Activated effector memory CD4-positive, alpha-beta T cell treated with anti-CD3 and anti-CD28 coated beads, Interleukin-2, amount 50 U/mL, for 16 hours (primary cell): ENCODE results near the gene NAPA.

ENCODE experiments used
- DNase-seq: peaks from one replicate; pipeline ENCODE4 v3.0.0-alpha.2; 2020

Gene NAPA

DNA sequence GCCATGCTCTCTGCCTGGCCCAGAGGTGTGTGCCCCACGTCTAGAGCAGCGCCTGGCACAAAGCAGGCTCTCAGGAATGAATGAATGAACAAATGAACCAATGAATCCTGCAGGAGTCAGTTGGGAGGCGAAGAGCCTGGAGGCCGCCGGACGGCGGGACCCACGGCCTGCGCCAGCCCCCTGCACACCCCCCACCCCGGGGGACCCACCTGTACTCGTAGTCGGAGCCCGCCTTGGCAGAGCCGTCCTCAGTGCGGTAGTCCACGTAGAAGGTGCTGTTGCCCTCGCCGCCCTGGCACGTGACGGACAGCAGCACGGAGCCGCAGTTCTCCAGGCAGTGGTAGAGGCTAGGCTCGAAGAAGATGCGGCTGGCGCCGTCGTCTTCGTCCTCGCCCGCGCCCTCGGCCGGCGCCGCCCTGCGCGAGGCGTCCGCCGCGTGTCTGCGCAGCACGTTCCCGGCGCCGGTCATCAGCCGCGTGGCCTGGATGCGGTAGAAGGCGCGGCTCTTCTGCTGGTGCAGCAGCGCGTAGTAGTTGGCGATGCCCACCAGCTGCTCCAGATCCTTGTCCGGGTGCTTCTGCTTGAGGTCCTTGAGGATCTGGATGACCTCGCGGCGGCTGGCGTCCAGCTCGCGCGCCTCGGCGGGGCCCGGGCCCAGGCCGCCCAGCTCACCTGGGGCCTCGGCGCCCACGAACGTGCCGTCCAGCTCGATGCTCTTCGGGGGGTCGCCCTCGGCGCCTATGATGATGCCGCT lies 58.0 kb downstream of the NAPA start:
- no peak for DNase-seq

DNA sequence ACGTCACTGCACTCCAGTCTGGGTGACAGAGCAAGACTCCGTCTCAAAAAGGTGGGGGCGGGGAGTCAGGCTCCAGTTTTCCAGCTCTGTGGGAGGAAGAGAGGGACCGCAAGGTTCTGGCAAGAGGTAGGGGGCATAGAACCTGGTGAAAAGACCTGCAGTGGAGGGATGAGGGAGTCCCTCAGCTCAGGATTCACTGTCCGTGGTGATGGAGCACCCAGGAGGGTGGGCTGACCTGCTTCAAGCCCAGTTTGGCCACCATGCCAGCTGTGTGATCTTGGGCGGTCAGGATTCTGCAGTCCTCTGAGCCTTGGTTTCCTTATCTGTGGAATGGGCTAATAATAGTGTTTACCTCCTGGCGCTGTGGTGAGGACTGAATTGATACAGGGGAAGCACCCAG lies 64.4 kb downstream of the NAPA start:
- no peak for DNase-seq

DNA sequence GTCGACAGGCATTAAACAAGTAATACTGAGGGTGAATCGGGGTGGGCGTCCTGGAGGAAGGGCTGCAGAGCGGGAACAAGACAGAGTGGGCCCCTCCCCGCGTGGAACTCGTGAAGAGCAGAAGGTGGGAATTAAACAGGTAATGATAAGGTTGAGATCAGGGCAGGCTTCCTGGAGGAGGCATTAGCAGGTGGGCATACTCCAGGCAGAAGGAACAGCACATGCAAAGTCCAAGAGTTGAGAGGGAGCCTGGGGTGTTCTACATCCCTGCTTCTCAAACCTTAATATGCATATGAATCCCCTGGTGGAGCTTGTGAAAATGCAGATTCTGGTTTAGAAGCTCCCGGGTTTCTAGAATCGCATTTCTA lies 66.5 kb downstream of the NAPA start:
- DNase-seq = no peak

DNA sequence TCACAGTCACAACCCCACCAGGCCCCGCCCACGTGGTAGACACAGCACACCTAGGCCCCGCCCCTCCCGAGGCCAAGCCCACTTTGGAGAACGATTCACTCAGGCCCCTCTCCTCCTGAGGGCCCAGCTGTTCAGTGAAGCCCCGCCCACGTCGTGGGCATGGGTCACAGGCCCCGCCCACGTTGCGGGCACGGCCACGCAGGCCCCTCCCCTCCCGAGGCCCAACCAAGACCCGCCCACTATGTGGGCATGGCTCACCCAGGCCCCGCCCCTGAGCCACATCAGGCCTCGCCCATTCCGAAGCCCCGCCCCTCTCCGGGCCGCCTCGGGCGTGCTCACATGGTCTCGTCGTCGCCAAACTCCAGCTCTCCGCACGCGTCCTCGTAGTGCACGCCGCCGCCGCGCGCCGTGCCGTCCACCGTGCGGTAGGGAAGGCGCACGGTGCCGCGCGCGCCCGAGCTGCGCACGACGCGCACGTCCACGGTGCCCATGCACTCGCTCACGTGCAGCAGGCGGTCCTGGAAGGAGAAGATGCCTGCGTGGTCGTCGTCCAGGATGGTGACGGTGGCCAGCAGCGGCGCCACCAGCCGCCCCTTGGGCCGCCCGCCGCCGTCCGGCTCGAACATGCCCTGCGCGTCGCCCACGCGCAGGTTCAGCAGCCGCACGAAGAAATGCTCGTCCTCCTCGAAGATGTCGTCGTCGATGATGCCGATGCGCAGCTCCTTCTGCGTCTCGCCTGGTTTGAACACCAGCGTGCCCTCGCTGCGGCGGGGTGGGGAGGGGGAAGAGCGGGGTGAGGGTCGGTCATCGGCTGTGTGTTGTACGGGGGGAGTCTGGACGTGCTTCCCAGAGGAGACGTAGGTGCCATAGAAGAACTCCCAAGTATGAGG lies 67.1 kb downstream of the NAPA start:
- DNase-seq = peak; percentile 84

DNA sequence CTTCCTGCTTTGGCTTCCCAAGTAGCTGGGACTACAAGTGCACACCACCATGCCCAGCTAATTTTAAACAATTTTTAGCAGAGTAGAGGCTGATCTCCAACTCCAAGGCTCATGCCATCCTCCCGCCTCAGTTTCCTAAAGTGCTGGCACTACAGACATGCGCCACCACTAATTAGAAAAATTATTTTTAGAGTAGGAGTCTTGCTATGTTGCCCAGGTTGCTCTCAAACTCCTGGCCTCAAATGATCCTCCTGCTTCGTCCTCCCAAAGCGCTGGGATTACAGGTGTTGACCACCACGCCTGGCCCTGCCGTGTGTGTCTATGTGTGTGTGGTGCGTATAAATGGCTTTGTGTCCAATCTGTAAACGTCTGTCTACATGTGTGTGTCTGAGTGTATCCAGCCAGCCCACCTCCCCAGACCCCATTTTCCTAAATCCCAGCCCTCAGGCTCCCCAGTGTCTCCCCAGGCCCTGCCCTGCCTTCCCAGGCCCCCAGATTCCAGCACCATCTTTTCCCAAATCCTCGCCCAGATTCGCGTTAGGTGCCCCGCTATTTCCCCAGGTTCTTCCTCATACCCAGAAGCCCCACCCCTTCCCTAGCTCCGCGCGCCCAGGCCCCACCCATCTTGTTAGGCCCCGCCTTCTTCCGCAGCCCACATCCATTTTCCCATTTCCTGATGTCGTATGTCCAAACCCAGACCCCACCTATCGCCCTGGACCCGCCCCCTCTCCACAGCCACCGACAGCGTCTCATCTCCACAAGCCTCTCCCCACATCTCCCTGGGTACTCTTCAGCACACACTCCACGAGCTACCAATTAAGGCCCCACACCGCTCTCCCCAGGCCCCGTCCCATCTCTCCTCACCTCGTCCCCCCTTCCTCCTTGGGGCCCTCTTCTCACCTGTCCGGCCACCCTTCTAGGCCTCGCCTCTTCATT lies 68.1 kb downstream of the NAPA start:
- DNase-seq = no peak

DNA sequence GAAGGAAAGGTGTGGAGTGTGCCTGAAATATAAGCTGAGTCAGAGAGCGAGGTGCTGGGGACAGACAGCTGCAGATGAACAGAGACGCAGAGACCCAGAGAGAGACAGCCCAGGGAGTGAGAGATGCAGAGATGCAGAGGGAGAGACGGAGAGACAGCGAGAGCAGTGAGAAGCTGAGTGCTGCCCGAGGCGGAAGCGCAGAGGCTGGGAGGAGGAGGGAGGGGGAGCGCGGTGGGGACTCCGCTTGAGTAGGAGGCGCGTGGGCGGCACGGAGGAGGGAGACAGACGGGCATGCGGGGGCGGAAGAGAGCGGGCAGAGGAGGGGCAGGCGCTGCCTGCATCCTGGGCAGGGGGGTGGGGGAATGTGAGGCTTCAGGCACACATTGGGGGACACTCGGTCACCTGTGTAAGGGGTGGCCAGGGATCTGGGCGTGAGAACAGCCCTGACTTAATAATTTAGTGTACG lies 68.9 kb downstream of the NAPA start:
- peak; percentile 91 for DNase-seq

DNA sequence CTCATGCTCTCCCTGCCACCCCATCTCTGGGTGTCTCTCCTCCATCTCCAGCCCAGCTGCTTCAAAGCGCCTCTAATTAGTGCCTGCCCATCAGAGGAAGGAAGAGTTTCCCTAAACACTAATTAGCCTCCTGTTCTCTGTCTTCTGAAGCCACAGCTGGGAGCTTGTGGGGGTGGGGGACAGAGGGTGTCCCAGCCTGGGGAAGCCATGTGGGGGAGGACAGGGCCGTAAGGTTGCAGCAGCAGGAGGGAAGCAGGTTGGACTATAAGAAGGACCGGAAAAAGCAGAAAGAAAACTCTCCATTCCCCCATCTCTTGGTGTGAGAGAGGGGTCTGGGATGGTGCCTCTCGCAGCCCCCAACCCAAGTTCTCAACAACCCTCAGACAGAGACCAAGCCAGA lies 69.3 kb downstream of the NAPA start:
- DNase-seq = no peak

DNA sequence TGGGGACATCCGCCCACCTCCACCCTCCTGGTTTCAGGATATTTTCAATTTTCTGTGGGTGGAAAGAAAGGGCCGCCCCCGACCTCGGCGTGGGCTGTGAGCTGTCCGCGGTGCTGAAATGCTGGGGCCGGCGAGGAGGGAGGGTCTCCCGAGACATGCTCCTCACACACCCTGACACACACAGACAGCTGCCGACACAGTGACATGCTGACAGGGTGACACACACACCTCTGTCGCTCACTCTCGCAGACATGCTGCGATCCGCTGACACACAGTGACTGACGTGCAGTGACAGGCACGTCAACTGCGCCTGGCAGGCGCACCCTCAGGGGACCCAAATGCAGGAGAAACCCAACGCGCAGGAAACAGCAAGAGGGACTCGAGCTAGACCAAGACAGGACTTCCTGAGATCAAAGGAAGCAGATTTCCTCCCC lies 70.5 kb downstream of the NAPA start:
- DNase-seq = peak; percentile 78

DNA sequence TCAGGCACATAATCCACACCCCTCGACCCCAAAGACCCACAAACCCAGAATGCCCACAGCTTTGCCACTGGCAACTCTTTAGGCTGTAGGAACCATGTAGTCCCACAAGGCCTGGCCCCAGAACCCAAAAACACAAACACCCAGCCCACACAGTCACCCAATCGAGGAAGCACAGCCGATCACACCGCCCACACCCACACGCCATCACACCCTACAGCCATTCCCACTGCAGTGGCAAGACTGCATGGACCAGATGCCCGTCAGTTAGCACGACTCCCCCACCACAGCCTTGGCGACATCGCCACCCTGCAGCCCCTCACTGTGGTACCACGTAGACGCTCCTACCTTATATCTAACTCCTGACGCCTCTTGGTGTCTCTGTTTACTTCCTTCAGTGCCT lies 71.5 kb downstream of the NAPA start:
- no peak for DNase-seq

DNA sequence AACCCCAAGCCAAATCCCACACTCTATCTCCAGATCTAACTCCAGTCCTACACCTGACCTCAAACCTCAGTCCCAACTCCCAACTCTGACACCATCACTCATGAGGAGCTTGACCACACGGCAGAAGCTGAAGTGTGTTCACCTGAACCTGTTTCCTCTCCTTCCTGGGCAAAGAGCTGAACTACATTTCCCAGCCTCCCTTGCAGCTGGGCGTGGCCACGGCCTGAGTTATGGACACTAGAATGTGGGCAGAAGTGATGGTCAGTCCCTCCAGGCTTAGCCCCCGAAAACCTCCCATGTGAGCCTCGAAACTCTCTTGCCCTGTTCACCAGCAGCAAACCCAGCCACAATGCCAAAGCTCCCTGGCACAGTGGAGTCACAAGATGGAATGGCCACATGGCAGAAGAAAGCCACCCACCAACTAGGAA lies 76.1 kb downstream of the NAPA start:
- DNase-seq = no peak
